ENCODE data around the gene OR2H2.

OR2H2 gene

DNA sequence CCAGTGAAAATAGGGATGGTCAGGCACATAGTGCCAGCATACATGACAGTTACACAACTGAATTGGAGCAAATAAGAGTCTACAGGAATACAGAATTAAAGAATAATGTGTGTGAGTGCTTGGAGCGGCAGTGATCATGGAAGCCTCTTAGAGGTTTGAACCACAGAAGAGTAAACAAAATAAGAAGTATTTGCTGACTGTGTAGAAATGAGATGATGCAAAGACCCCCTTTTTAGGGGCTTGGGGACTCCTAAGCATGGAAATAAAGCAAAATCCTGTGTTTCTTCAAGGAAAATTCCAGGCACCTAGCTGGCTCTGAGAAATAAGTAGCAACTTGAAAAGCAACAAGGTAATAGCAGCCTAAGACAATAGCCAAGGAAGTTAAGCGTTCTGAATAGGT is 6.8 kb downstream of the OR2H2 start:
- no peak for DNase-seq (ENCODE audit: low read depth in 2 of 2)

DNA sequence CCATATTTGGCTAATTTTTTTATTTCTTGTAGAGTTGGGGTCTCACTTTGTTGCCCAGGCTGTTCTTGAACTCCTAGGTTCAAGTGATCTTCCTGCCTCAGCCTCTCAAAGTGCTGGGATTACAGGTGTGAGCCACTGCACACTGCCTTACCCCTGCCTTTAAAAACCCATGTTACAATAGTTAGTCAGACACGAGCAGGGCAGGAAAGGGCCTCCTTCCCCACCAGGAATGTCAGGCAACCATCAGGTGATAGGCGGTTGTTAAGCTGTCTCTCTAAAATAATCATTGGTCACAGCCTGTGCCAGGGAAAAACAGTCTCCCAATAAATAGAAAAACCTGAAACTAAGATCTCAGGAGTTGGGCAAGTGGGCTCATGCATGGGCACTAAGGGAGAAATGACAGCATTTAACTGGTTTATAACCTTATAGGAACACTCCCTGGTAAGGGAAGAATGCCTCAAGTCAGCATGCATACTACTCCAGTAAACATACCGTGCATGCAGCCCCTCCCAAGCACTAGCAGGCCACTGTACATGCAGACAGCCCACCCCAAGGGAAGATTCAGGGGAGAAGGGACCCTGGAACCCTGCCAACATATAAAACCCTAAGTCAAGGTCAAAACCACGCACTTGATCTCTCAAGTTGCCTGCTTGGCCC is 8.4 kb downstream of the OR2H2 start:
- DNase-seq (ENCODE audit: low read depth in 2 of 2) = no peak

DNA sequence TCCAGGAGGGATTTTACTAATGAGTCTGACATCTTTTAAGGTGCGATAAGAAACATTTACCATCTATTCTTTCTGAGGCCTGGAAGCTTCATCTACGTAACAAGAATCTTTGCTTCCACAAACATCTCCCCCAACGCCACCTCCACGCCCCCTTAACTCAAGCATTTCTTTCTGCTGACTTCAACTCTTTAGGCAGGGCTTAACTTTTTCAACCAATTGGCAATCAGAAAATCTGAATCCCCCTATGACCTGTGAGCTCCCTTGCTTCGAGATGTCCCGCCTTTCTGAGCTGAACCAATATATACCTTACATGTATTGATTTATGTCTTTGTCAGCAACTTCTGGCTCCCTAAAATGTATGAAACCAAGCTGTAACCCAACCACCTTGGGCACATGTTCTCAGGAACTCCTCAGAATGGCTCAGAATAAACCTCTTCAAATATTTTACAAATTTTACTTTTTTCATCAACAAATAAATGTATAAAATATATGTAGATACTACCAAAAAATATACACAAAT is 11.5 kb downstream of the OR2H2 start:
- DNase-seq (ENCODE audit: low read depth in 2 of 2) = no peak

DNA sequence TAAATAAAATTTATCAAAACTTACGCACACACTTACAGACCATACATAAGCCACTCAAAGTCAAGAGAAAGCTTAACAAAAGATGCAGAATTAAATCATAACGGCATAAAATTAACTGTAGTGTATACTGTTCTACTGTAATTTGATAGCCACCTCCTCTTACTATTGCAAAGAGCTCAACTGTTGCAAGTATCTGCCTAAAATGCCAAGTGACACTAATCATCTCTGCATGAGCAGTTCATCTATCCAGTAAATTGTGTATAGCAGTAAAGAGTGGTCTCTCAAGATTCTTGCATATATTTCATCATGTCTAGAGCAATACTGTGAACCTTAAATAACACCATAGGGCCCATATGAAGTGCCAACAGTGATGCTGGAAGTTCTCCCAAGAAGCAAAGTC is 12.3 kb downstream of the OR2H2 start:
- DNase-seq (ENCODE audit: low read depth in 2 of 2) = no peak

DNA sequence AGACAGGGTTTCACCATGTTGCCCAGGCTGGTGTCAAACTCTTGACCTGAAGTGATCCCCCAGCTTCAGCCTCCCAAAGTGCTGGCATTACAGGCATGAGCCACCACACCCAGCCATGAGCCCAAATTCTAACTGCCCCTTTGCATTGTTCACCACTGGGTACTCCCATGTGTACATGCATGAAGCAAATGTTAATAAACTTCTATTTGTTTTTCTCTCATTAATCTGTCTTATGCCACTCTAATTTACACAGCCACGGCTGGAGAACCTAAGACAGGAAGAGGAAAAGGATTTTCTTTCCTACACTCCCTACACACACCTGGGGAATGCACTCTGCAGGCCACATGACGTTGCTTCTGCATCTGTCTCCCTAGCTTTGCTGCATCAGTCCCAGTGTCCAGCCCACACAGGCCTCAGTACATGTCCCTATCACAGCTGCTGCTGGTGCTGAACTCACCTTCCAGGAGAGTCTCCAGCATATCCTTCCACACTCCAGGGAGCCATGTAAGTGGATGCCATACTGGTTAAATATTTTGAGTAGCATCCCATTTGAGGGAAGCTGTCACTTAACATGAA is 13.3 kb downstream of the OR2H2 start:
- DNase-seq (ENCODE audit: low read depth in 2 of 2) = no peak

GRCh38 chr6:29602564-29603361 is 17.8 kb downstream of the OR2H2 start:
- no peak for DNase-seq (ENCODE audit: low read depth in 2 of 2)

- DNase-seq (ENCODE audit: low read depth in 2 of 2) = no peak
Observed at GRCh38 chr6:29603456-29603855, 18.5 kb downstream of the OR2H2 start.

DNA sequence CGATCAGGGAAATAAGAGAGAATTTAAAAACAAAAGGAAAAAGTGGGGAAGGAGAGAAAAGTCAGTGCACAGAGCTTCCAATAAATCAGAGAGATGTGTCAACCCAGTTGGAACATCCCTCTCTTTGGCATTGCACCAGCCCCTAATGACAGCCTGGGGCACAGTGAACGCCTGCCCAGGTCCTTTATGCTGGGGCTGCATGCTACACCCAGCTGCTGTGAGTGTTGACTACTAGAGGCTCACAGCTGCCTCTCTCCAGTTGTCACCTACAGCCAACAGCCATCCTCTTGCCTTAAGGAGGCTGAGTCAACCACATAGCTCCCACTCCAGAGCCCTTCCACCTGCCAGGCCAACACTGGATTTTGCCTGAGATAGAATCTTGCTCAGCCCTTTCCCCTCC is 19.0 kb downstream of the OR2H2 start:
- DNase-seq (ENCODE audit: low read depth in 2 of 2) = no peak

GRCh38 chr6:29608131-29608530 is 23.2 kb downstream of the OR2H2 start:
- DNase-seq (ENCODE audit: low read depth in 2 of 2) = no peak

- no peak for DNase-seq (ENCODE audit: low read depth in 2 of 2)
Observed at GRCh38 chr6:29610540-29610939, 25.6 kb downstream of the OR2H2 start.

DNA sequence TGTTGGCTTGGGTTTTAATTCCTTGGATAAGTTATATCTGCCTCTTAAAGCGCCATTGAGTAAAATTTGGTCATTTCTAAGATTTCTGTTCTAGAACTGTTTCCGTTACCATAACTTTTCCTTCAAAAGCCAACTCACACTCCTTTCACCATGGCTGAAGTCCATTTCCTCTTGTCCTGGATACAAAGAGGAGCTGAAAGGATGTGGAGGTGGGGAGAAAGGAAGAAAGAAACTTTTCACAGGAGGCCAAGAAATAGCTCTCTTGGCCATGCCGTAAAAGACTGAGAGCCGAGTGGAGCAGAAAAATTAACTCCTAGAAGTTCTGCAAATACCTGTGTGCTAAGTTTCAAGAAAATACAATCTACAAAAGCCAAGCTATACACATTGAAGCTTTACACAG is 26.5 kb downstream of the OR2H2 start:
- DNase-seq (ENCODE audit: low read depth in 2 of 2) = no peak

DNA sequence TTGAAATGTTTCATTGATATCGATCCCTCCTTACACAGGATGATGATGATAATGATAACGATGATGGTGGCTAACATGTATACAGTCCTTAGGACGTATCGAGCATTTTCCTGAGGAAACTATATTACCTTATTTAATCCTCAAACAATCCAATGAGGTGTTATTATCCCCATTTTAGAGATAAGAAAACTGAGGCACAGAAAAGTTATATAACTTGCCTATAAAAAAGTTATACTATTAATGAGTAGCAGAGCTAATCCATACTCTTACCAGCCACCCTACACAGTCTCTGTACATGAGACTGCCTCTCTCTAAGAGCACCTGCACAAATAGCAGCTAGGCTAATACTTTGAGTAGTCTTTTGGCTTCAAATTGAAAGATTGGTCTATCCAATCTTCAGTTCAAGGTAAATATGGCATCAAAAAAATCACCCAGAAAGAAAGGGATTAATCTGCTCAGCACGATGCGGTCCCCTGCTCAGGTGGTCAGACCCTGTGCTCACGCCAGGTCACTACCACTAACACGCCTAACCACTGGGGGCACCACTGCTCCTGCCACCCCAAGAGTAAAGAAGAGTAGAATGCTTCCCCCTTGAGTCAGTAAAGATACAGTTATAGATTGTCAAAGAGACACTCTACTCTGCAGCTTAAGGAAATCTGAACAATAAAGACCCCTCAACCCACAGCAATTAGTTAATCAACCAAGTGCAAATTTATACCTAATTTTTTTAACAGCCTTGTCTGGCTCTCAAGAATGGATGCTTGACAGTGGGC is 33.0 kb downstream of the OR2H2 start:
- DNase-seq (ENCODE audit: low read depth in 2 of 2) = no peak

DNA sequence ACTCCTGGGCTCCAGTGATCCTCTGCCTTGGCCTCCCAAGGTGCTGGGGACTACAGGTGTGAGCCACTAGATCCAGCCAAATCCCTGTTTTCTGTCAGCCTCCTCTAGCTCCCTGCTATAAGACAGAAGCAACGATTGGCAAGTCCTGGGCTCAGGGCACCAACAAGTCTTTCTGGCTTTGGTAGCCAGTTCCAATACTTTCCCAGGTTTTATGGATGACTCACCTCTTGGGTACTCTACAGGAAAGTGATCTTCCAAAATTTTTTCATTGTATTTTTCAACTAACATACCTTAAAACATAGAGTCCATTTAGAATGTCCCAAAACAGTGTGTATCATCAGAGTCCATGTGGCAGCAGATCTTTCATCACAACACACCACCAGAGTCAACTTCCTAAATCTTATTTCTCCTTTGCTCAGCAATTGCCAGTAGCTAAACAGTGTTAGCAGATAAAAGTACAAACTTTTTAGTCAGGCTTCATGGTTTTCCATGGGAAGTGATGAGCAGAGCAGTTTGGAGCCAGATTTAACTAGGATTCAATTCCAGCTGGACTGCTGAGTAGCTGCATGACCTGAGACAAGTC is 34.7 kb downstream of the OR2H2 start:
- no peak for DNase-seq (ENCODE audit: low read depth in 2 of 2)

- DNase-seq (ENCODE audit: low read depth in 2 of 2) = no peak
Observed at GRCh38 chr6:29620630-29621029, 35.7 kb downstream of the OR2H2 start.

DNA sequence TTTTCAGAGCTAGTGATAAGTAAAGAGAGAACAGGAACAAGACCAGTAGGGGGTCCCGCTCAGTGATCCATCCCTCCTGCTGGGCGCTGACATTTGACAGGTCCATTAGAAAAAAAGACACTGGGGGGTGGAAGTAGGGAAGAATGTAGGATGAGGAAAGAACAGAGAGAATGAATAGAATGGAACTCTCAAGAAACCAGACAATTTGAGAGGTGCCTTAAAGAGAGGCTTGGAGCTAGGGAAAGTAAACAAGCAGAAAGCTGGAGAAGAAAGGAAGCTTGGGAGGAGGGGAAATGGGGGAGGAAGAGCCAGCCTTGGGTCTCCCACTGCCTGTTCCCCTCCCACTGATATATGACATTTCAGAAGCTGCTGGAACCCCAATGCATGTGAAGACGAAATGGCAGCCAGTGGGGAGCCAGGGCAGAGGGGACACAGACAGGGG is 39.6 kb downstream of the OR2H2 start:
- DNase-seq (ENCODE audit: low read depth in 2 of 2) = no peak

DNA sequence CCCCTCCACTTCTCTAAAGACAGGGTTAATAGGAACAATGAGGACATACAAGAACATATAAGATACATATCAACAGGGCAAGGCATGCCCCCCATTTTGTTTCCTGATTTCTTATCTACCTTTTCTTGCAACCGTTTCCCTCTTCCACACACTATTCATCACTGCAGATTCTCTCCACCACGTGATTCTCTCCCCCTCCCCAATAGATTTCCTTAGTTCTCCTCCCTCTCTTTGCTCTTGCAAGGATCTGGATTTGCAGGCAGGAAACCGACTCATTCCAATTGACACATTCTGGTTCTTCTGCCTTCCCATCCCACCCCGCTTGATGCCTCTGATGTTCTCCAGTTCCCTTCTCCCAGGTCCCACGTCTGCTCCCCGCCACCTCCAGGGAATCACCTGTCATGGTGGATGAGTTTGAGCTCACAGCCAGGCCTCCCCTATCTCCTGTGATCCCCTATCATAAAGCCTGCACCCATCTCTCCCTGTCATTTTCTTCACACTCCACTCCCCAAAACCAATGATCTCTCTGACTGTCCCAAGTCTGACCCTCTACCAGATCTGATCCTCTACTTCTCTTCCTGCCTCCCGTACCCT is 40.5 kb downstream of the OR2H2 start:
- DNase-seq (ENCODE audit: low read depth in 2 of 2) = no peak

GRCh38 chr6:29626948-29627754 is 42.2 kb downstream of the OR2H2 start:
- no peak for DNase-seq (ENCODE audit: low read depth in 2 of 2)

DNA sequence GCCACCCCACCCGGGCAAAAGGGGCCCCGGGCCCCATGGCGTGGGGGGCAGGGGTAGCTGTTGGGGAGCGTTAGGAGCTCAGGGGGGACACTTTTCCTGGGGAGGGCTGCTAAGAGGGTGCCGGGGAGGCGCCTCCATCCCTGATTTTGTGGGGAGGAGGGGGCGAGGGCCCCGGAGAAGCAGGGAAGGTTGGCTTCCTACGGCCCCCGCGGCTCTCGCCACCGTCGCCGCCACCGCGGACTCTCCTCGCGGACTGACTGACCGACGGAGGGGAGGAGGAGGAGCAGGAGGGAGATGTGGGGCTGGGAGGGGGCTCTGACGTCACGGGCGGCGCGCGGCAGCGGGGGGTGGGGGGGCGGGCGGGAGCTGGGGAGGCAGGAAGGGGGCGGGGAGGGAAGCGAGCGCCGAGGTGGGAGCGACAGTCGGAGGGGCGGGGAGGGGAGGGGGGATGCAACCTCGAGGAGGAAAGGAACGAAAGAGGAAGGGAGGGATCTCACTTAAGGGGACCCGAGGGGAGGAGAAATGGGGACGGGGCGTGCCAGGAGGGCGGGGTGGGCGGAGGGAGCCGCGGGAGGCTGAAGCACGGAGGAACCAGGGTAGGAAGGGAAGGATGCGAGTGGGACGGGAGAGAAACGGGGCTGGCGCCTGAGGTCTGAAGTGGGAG is 43.0 kb downstream of the OR2H2 start:
- DNase-seq (ENCODE audit: low read depth in 2 of 2) = peak; percentile 23 to 34

- peak; percentile 34 to 46 for DNase-seq (ENCODE audit: low read depth in 2 of 2)
Observed at GRCh38 chr6:29628419-29629281, 43.7 kb downstream of the OR2H2 start.

All from stimulated activated CD4-positive, alpha-beta T cell treated with anti-CD3 and anti-CD28 coated beads, Interleukin-4, amount 100 ng/mL, for 48 hours (primary cell).